Neuronal stem cell (in vitro differentiated cells): ENCODE results near the gene LPAR6.

Experiments used
- DNase-seq: peaks from one replicate; pipeline ENCODE4 v3.0.0-alpha.2; 2013; ENCODE audit warnings: low spot score
- H2AFZ ChIP-seq: one replicate; pipeline ENCODE4 v1.6.1; 2013; ENCODE audit warnings: mild to moderate bottlenecking, low read length, inconsistent platforms
- H2AK5ac ChIP-seq: 2 replicates; pipeline ENCODE4 v1.6.1; 2013; ENCODE audit warnings: low read depth, mild to moderate bottlenecking, inconsistent platforms, low read length, moderate library complexity, mixed read lengths
- H2BK120ac ChIP-seq: 2 replicates; pipeline ENCODE4 v1.6.1; 2013; ENCODE audit warnings: low read depth, mild to moderate bottlenecking, inconsistent platforms, low read length, moderate library complexity, mixed read lengths
- H2BK12ac ChIP-seq: one replicate; pipeline ENCODE4 v1.6.1; 2013; ENCODE audit warnings: low read length, inconsistent platforms
- H2BK15ac ChIP-seq: 2 replicates; pipeline ENCODE4 v1.6.1; 2013; ENCODE audit warnings: mild to moderate bottlenecking, low read length, inconsistent platforms, mixed read lengths
- H2BK5ac ChIP-seq: one replicate; pipeline ENCODE4 v1.6.1; 2013; ENCODE audit warnings: inconsistent platforms, mild to moderate bottlenecking, low read length, moderate library complexity
- H3K14ac ChIP-seq: one replicate; pipeline ENCODE4 v1.6.1; 2013; ENCODE audit warnings: low read length, inconsistent platforms
- H3K18ac ChIP-seq: 2 replicates; pipeline ENCODE4 v1.6.1; 2013; ENCODE audit warnings: low read length, inconsistent platforms
- H3K23ac ChIP-seq: 2 replicates; pipeline ENCODE4 v1.6.1; 2013; ENCODE audit warnings: low read depth, mild to moderate bottlenecking, mixed read lengths, low read length, inconsistent platforms; ENCODE audit not compliant: poor library complexity
- H3K27ac ChIP-seq: replicated peaks from 3 replicates; pipeline ENCODE4 v1.5.1; 2013; ENCODE audit warnings: low read length, inconsistent platforms
- H3K27me3 ChIP-seq, 3 experiments: 2 replicates each; pipeline ENCODE4 v1.6.1; 2013; ENCODE audit warnings: low read length in 3 of 3, mild to moderate bottlenecking in 2 of 3, inconsistent platforms in 1 of 3, low read depth in 1 of 3, mixed read lengths in 1 of 3, moderate library complexity in 1 of 3; ENCODE audit not compliant: control insufficient read depth in 3 of 3, insufficient read depth in 3 of 3
- H3K36me3 ChIP-seq, 2 donors: replicated peaks in 1 of 2; 2 replicates each; pipeline ENCODE4 v1.6.1; 2013; ENCODE audit warnings: low read length in 2 of 2; ENCODE audit not compliant: control insufficient read depth in 2 of 2, insufficient read depth in 2 of 2
- H3K4ac ChIP-seq: 2 replicates; pipeline ENCODE4 v1.6.1; 2013; ENCODE audit warnings: inconsistent platforms, mild to moderate bottlenecking, low read length, moderate library complexity
- H3K4me1 ChIP-seq, 2 donors: 1 replicate in 1 of 2; 2 replicates in 1 of 2; pipeline ENCODE4 v1.6.1; 2013; ENCODE audit warnings: low read length in 2 of 2, low read depth in 1 of 2; ENCODE audit not compliant: control insufficient read depth in 2 of 2, insufficient read depth in 1 of 2
- H3K4me2 ChIP-seq: one replicate; pipeline ENCODE4 v1.6.1; 2013; ENCODE audit warnings: mild to moderate bottlenecking, low read length, inconsistent platforms; ENCODE audit not compliant: insufficient read depth, poor library complexity, severe bottlenecking
- H3K4me3 ChIP-seq, 2 donors: 2 replicates each; pipeline ENCODE4 v1.5.1; 2013; ENCODE audit warnings: low read length in 2 of 2, mild to moderate bottlenecking in 2 of 2, inconsistent platforms in 1 of 2, moderate library complexity in 1 of 2
- H3K79me1 ChIP-seq: one replicate; pipeline ENCODE4 v1.6.1; 2013; ENCODE audit warnings: low read depth, mild to moderate bottlenecking, inconsistent platforms, low read length, moderate library complexity
- H3K9ac ChIP-seq: one replicate; pipeline ENCODE4 v1.6.1; 2013; ENCODE audit warnings: mild to moderate bottlenecking, low read depth, low read length, inconsistent platforms; ENCODE audit not compliant: poor library complexity
- H3K9me3 ChIP-seq, 2 donors: replicated peaks in 1 of 2; 2 replicates each; pipeline versions ENCODE3 to v1.6.1; 2013; ENCODE audit warnings: low read length in 2 of 2, mild to moderate bottlenecking in 2 of 2, inconsistent platforms in 1 of 2, low read depth in 1 of 2, mixed read lengths in 1 of 2, moderate library complexity in 1 of 2; ENCODE audit not compliant: control insufficient read depth in 2 of 2, insufficient read depth in 1 of 2
- H4K8ac ChIP-seq: one replicate; pipeline ENCODE4 v1.6.1; 2013; ENCODE audit warnings: low read depth, mild to moderate bottlenecking, inconsistent platforms, low read length, moderate library complexity
- H4K91ac ChIP-seq: one replicate; pipeline ENCODE4 v1.6.1; 2013; ENCODE audit warnings: low read length, low read depth, mild to moderate bottlenecking, inconsistent platforms; ENCODE audit not compliant: poor library complexity
- WGBS, 2 donors: extraction: QIAGEN DNeasy Blood & Tissue Kit; methylation state at CpG; one replicate each; pipeline ENCODE4 v1.1.7; 2013; ENCODE audit warnings: missing lambda C conversion rate in 2 of 2, mixed read lengths in 1 of 2; ENCODE audit not compliant: insufficient read length in 2 of 2, insufficient replicate concordance in 1 of 2; ENCODE audit errors: extremely low coverage in 2 of 2; 5-methylcytosine and 5-hydroxymethylcytosine counted together

Gene LPAR6

DNA sequence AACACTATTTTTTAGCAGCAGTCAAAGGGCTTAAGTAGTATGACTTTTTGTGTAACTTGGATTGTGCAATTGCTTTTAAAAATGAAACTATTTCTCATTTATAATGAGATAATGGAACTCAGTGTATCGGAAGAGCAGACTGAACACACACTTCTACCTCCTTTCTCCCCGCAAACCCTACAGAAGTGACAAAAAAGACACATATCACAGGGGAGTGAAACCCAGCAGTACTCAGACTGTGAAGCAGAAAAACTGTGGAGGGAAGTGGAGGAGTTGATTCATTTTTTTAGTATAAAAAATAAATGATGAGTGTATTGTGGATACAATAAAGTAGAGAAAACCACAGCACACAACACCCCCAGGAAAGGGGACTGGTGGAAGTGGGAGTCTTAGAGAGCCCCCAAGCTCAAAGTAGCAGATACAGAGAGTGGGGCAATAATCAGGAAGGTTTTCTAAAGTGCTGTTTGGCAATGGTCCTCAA, 9.7 kb downstream of the LPAR6 start:
- no peak overlapping the region for H3K14ac ChIP-seq
- no CpG with 5 or more reads among the region's 2 CpGs for WGBS, 2 donors
- peaks cover 0 to 13% of the 10 kb centered on the region in 2 donors for H3K36me3 ChIP-seq
- no peak overlapping the region for H2AFZ ChIP-seq
- no peak overlapping the region for H2BK5ac ChIP-seq
- no peak overlapping the region for H3K18ac ChIP-seq
- no peak overlapping the region for H2BK15ac ChIP-seq
- no peaks in the 10 kb centered on the region for H3K9me3 ChIP-seq
- H2BK120ac ChIP-seq: no peak overlapping the region
- H3K23ac ChIP-seq: no peak overlapping the region
- H3K27ac ChIP-seq: no peak overlapping the region
- H3K9ac ChIP-seq: no peak overlapping the region
- H3K79me1 ChIP-seq: no peaks in the 10 kb centered on the region
- H3K4me1 ChIP-seq: no peaks in the 10 kb centered on the region
- H2AK5ac ChIP-seq: no peak overlapping the region
- no peak overlapping the region for H3K4me2 ChIP-seq
- DNase-seq: no peak
- no peak overlapping the region for H2BK12ac ChIP-seq
- H4K8ac ChIP-seq: no peak overlapping the region
- H4K91ac ChIP-seq: no peak overlapping the region
- H3K4me3 ChIP-seq: no peak overlapping the region
- no peaks in the 10 kb centered on the region for H3K27me3 ChIP-seq
- no peak overlapping the region for H3K4ac ChIP-seq

GRCh38 chr13:48402325-48402932, 10.5 kb downstream of the LPAR6 start:
- H3K4me1 ChIP-seq: no peaks in the 10 kb centered on the region
- H2AK5ac ChIP-seq: no peak overlapping the region
- H2BK15ac ChIP-seq: no peak overlapping the region
- no peak overlapping the region for H2BK12ac ChIP-seq
- no peak overlapping the region for H2BK5ac ChIP-seq
- no CpG with 5 or more reads among the region's 2 CpGs for WGBS, 2 donors
- H3K27ac ChIP-seq: no peak overlapping the region
- H3K4me3 ChIP-seq: no peak overlapping the region
- no peak overlapping the region for H3K4ac ChIP-seq
- no peak for DNase-seq
- no peak overlapping the region for H4K8ac ChIP-seq
- no peaks in the 10 kb centered on the region for H3K79me1 ChIP-seq
- H3K23ac ChIP-seq: no peak overlapping the region
- no peak overlapping the region for H2AFZ ChIP-seq
- H3K14ac ChIP-seq: no peak overlapping the region
- H3K27me3 ChIP-seq: no peaks in the 10 kb centered on the region
- no peak overlapping the region for H4K91ac ChIP-seq
- peaks cover 0 to 13% of the 10 kb centered on the region in 2 donors for H3K36me3 ChIP-seq
- no peaks in the 10 kb centered on the region for H3K9me3 ChIP-seq
- no peak overlapping the region for H3K18ac ChIP-seq
- no peak overlapping the region for H3K9ac ChIP-seq
- H2BK120ac ChIP-seq: no peak overlapping the region
- H3K4me2 ChIP-seq: no peak overlapping the region

GRCh38 chr13:48401480-48401879, 11.4 kb downstream of the LPAR6 start:
- H3K27me3 ChIP-seq: no peaks in the 10 kb centered on the region
- H2AK5ac ChIP-seq: no peak overlapping the region
- no CpG with 5 or more reads among the region's 2 CpGs for WGBS, 2 donors
- H3K4me2 ChIP-seq: no peak overlapping the region
- no peak overlapping the region for H2BK12ac ChIP-seq
- no peak overlapping the region for H4K91ac ChIP-seq
- no peak for DNase-seq
- no peak overlapping the region for H2BK5ac ChIP-seq
- H2AFZ ChIP-seq: no peak overlapping the region
- H4K8ac ChIP-seq: no peak overlapping the region
- no peak overlapping the region for H3K9ac ChIP-seq
- H3K27ac ChIP-seq: no peak overlapping the region
- H3K23ac ChIP-seq: no peak overlapping the region
- H3K4me3 ChIP-seq: no peak overlapping the region
- no peak overlapping the region for H3K14ac ChIP-seq
- H3K36me3 ChIP-seq: peaks cover 0 to 8% of the 10 kb centered on the region in 2 donors
- H3K9me3 ChIP-seq: no peaks in the 10 kb centered on the region
- no peak overlapping the region for H2BK15ac ChIP-seq
- no peaks in the 10 kb centered on the region for H3K79me1 ChIP-seq
- H3K4ac ChIP-seq: no peak overlapping the region
- no peaks in the 10 kb centered on the region for H3K4me1 ChIP-seq
- no peak overlapping the region for H3K18ac ChIP-seq
- no peak overlapping the region for H2BK120ac ChIP-seq

- WGBS, 2 donors: no CpG with 5 or more reads among the region's 1 CpG
Measured at GRCh38 chr13:48400850-48401291, 12.0 kb downstream of the LPAR6 start.

More at GRCh38 chr13:48400850-48401291, 12.0 kb downstream of the LPAR6 start:
- Histone ChIP-seq H3K18ac (no peak overlapping the region), H3K27ac (no peak overlapping the region), H4K91ac (no peak overlapping the region), H3K14ac (no peak overlapping the region), H3K27me3 (no peaks in the 10 kb centered on the region), H3K23ac (no peak overlapping the region), H2AK5ac (no peak overlapping the region), H3K36me3 (peaks cover 0 to 6% of the 10 kb centered on the region in 2 donors), H2AFZ (no peak overlapping the region), H2BK120ac (no peak overlapping the region), H3K4me2 (no peak overlapping the region), H3K4me3 (no peak overlapping the region), H2BK15ac (no peak overlapping the region), H3K4me1 (no peaks in the 10 kb centered on the region), H3K79me1 (no peaks in the 10 kb centered on the region), H2BK12ac (no peak overlapping the region), H4K8ac (no peak overlapping the region), H3K9ac (no peak overlapping the region), H3K9me3 (peaks cover 0 to 4% of the 10 kb centered on the region in 2 donors), H2BK5ac (no peak overlapping the region), H3K4ac (no peak overlapping the region)
- no peak for DNase-seq
